GM19372 (cell line): ENCODE data around the gene CGREF1.
"Not testable (repeated sequence)": the region's sequence is repeated elsewhere in the genome, so short reads cannot be mapped to it uniquely, and the experiment has no call there.

Source experiments
- ATAC-seq: cut with Tn5 transposase; IDR thresholded peaks from one replicate; pipeline ENCODE4 v1.9.1; 2021; ENCODE audit warnings: mild to moderate bottlenecking, low read depth, moderate library complexity; ENCODE audit not compliant: unreplicated experiment

The CGREF1 gene

GRCh38 chr2:27077231-27077630, 41.7 kb downstream of the CGREF1 start:
- ATAC-seq: no peak

DNA sequence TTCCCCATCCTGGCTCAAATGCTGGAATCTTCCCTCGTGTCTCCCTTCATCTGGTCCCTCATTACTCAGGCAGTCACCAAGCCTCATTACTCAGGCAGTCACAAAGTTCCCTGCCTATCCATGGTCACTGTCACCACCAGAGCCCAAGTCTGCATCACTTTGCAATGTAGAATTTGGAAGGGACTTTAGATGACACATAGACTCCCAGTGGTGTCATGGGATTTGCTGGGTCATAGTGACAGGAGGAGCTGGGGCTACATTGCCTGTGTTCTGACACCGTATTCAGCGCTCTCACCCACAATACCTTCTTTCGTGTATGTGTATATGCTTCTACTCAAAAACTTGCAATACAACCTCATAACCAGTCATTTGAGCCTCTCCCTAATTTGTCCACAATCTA, 42.6 kb downstream of the CGREF1 start:
- ATAC-seq: no peak

GRCh38 chr2:27075566-27075871, 43.4 kb downstream of the CGREF1 start:
- ATAC-seq: not testable (repeated sequence)

GRCh38 chr2:27074738-27075565, 44.0 kb downstream of the CGREF1 start:
- ATAC-seq: no peak

- no peak for ATAC-seq
These were observed 45.1 kb downstream of the CGREF1 start for GRCh38 chr2:27073782-27074181.

GRCh38 chr2:27072920-27073319, 46.0 kb downstream of the CGREF1 start:
- no peak for ATAC-seq

DNA sequence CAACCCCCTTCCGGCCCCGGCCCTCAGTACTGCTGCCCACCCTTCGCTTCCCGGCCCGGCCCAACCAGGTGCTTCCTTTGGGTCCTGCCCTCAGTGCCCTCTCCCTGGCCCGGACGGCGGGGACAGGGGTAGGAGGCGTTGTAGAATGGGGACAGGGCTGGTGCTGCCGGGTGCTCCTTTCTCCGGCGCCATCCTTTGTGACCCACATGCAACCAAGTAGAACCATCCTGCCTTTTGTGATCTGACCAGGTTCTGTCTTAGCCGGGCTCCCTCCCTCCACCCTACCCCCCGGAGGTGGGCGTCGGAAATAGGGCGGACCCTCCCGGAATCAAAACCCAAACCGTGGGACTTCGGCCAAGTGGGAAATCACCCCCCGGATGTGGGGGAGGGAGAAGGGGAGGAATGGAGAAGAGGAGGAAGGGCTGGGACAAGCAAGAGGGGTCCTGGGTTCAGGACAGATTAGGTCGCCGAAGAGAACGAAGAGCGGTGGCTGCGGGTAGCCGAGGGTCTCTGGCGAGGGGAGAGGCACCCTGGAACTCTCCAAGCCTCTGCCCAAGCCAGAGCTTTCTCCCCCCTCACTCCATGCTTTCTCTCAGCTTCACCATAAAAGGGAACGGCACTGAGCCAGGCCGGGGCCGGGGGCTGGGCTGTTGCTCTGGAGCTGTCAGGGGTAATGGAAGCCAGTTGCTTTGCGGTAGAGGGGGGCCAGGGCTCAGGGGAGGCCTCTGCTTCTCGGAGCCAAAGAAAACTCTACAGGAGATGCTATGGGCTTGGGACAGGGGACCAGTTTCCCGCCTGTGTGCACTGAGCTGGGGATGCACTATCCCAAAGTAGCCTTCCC, 46.7 kb downstream of the CGREF1 start:
- ATAC-seq: peak; percentile 19

DNA sequence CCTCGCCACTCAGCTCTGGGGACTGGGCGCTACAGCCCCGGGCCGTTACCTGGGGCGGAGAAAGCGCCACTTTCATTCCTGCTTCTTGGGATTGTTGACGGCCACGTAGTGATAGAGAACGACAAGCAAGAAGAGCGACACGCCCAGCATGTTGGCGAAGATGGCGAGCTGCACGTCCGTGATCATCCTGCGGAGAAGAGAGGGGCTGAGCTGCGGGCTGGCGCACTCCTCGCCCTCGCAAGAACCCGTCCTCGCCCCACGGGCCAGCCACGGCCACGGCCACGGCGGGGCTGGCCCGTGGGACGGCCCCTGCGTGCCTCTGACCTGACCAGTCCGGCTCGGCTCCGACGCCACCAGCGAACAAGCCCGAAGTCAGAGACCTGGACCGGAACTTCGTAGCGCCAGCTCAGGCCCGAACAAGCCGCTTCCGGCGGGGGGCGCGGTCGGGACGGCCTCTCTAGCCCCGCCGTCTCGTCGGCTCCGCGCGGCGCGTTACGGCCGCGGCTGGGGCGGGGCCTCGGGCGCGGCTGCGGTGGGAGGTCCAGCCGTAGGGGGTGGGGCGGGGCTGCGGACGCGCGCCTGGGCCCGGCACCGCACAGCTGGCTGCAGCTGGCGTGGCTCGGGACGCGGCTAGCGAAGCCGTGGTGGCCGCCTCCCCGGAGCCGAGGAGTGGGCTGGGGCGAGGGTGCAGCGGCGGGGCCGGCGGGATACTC, 47.5 kb downstream of the CGREF1 start, which contains the start of gene OST4:
Gene OST4, minus strand, starts transcription at position 378 of the 713 bp plus-strand sequence.
- ATAC-seq: peak; percentile 93

GRCh38 chr2:27070653-27071276, 48.2 kb downstream of the CGREF1 start:
- ATAC-seq: peak; percentile 1

GRCh38 chr2:27069961-27070618, 48.8 kb downstream of the CGREF1 start:
- no peak for ATAC-seq

- no peak for ATAC-seq
These were observed 49.5 kb downstream of the CGREF1 start for GRCh38 chr2:27069436-27069835.

- ATAC-seq: no peak
These were observed 51.5 kb downstream of the CGREF1 start for GRCh38 chr2:27067385-27067784.

DNA sequence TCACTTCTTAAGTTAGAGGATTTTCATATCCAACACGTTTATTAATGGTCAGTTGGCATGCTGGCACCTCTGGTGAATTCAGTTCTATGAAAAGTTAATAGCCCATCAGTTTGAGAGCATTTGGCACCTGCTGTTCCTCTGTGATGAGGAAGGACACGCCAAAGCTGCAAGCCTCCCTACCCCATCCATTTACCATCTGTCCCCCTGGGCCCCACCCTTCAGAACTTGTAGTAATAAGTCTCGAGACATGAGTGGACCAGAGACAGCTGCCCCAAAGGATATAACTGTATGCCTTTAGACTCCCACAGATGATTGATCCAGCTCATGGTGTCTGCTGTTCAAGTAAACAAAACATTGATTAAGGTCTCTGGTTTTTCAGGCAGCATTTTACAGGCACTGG, 53.8 kb downstream of the CGREF1 start:
- ATAC-seq: no peak

- ATAC-seq: no peak
These were observed 58.6 kb downstream of the CGREF1 start for GRCh38 chr2:27060323-27060722.

DNA sequence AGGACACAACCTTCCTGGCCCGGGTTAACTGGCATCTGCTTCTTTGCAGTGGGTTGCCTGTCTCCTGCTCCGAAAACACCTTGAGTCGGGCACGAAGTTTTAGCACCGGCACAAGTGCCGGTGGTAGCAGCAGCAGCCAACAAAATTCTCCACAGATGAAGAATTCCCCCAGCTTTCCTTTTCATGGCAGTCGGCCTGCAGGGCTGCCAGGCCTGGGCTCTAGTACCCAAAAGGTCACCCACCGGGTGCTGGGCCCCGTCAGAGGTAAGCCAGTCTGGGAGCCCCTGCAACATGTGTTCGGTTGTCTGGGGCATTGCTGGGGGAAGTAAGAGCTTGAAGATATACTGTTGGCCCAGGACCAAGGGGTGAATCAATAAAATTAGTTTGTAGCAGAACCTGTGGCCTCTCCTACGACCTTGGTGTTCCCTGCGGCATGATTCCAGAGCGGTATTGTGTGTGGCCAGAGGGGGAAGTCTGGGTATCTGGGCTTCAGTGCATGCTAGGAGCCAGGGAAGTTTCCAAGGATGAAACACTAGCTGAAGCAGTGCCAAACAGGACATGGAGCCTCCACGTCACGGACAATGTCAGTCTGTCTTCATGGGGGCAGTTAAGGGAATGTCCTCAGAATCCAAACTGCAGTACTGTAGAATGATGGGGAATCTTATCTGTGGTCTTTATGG, 59.6 kb downstream of the CGREF1 start:
- no peak for ATAC-seq

DNA sequence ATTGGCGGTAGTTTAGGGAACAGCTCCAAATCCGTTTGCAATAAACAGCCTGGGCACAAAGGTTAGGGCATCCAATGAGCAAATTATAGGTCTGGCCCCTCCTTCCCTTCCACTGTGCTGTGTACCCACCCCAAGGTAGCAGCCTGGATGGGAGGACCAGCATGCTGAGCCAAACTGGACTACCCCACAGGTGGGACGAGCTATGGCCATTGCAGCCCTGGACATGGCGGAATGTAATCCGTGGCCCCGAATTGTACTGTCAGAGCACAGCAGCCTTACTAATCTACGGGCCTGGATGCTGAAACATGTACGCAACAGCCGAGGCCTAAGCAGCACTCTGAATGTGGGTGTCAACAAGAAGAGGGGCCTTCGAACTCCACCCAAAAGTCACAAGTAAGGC, 60.7 kb downstream of the CGREF1 start:
- ATAC-seq: no peak

DNA sequence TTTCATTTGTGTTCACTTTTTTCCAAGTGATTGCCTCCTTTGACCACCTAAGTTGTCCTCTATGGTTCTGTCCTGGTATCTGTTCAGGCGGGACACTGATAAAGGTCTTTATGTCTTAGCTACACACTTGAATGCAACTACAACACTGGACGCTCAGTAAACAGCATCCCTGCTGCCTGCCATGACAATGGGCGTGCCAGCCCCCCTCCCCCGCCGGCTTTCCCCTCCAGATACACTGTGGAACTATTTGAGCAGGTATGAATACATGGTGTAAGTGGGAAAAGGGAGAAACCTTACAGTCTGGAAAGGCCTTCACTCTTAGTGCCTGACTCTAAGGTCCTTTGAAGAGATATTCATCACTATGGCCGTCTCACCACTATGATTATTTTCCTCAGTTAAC, 61.7 kb downstream of the CGREF1 start:
- no peak for ATAC-seq

DNA sequence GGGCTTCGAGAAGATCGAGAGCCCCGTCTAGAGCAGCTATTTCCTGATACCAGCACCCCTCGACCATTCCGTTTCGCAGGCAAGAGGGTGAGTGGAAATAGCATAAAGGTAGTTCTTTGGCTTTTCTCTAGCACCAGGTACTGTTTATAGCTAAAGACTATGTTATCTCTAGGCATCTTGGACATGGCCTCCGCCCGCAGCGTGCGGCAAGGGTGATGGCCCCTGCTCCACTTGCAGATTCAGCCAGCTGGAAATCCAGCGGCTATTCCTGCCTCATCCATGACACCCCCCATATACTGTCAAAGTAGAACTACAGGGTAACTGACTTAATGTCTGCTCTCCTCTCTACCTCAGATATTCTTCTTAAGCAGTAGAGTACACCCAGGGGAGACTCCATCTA, 64.2 kb downstream of the CGREF1 start:
- ATAC-seq: no peak

GRCh38 chr2:27053776-27054175, 65.2 kb downstream of the CGREF1 start:
- no peak for ATAC-seq

DNA sequence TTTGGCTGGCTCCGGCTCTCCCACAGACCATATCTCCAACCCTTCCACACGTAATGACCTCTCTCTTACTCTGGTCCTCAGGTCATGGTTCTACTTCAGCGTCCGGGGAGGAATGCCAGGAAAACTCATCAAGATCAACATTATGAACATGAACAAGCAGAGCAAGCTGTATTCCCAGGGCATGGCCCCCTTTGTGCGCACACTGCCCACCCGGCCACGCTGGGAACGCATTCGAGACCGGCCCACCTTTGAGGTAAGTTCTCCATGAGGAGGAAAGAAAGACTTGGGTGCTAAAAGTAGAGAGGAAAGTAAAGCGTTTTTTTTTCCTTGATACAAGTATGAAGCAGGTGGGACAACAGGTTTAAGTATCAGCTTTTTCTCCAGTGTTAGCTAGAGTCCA, 65.6 kb downstream of the CGREF1 start:
- no peak for ATAC-seq
